IMR-90 (cell line): ENCODE measurements around the gene OSGIN1.

Experiments used
- BHLHE40 ChIP-seq: fragments of 150-350 bp; IDR thresholded peaks from 2 replicates; pipeline ENCODE4 v1.6.1; 2016; ENCODE audit warnings: mild to moderate bottlenecking, low read depth, low read length
- CHD1 ChIP-seq: IDR thresholded peaks from 2 replicates; pipeline ENCODE4 v1.6.1; 2012; ENCODE audit warnings: low read depth, low read length, improper control_type of control experiment
- CTCF ChIP-seq: conservative IDR thresholded peaks from 2 replicates; pipeline ENCODE4 v1.5.1; 2012; ENCODE audit warnings: mild to moderate bottlenecking, low read depth, low read length, improper control_type of control experiment
- ELK1 ChIP-seq: fragments of 150-350 bp; IDR thresholded peaks from 2 replicates; pipeline ENCODE4 v1.6.1; 2016; ENCODE audit warnings: low read depth, mild to moderate bottlenecking, low read length, moderate library complexity, borderline replicate concordance
- MAZ ChIP-seq: IDR thresholded peaks from 2 replicates; pipeline ENCODE4 v1.6.1; 2012; ENCODE audit warnings: low read depth, mild to moderate bottlenecking, low read length, improper control_type of control experiment, moderate library complexity, borderline replicate concordance
- NFE2L2 ChIP-seq: fragments of 150-350 bp; IDR thresholded peaks from 2 replicates; pipeline ENCODE4 v1.6.1; 2016; ENCODE audit warnings: low read depth, mild to moderate bottlenecking, low read length
- POLR2A ChIP-seq: IDR thresholded peaks from 2 replicates; pipeline ENCODE4 v1.6.1; 2012; ENCODE audit warnings: mild to moderate bottlenecking, low read depth, low read length
- RAD21 ChIP-seq: IDR thresholded peaks from 2 replicates; pipeline ENCODE4 v1.6.1; 2012; ENCODE audit warnings: low read length, improper control_type of control experiment
- RCOR1 ChIP-seq: IDR thresholded peaks from 2 replicates; pipeline ENCODE4 v1.6.1; 2012; ENCODE audit warnings: mild to moderate bottlenecking, low read length, improper control_type of control experiment; ENCODE audit not compliant: insufficient replicate concordance

GRCh38 chr16:83914091-83914710 lies 38.8 kb upstream of the OSGIN1 start:
- TF ChIP-seq CTCF = no peak
- TF ChIP-seq ELK1 = no peak
- TF ChIP-seq NFE2L2 = no peak
- no peak for TF ChIP-seq RCOR1
- TF ChIP-seq BHLHE40 = no peak
- no peak for TF ChIP-seq CHD1
- TF ChIP-seq POLR2A = no peak
- TF ChIP-seq RAD21 = no peak
- TF ChIP-seq MAZ = no peak
